Thyroid gland (tissue), 4 donors: Measurements from ENCODE around the gene CFAP20DC.
"Not testable (repeated sequence)": the region's sequence is repeated elsewhere in the genome, so short reads cannot be mapped to it uniquely, and the experiment has no call there.

Experiments
- CTCF ChIP-seq, 6 experiments: fragments of 200-600 bp in 3 of 6; fragments of 450-650 bp in 3 of 6; sonication (generic) in 3 of 6; IDR thresholded peaks; one replicate each; pipeline ENCODE4 v1.5.1; 2016 to 2019; ENCODE audit warnings: antibody characterized with exemption in 6 of 6, mild to moderate bottlenecking in 2 of 6, inconsistent platforms in 1 of 6, moderate library complexity in 1 of 6
- POLR2A ChIP-seq, 2 donors: fragments of 450-650 bp; IDR thresholded peaks; one replicate each; pipeline ENCODE4 v1.6.1; 2017; ENCODE audit warnings: antibody characterized with exemption in 2 of 2, mild to moderate bottlenecking in 2 of 2, moderate library complexity in 1 of 2

GRCh38 chr3:58696813-58697212 is 353.0 kb downstream of the CFAP20DC start:
- TF ChIP-seq CTCF, POLR2A (IDR thresholded peaks at IDR 0.05): not testable (repeated sequence)
